OCI-LY1 (cell line): ENCODE results near the gene USP36.

Experiments
- CTCF ChIP-seq: fragments of 200-600 bp; sonication (generic), shearing (Covaris generic); IDR thresholded peaks from 2 replicates; pipeline ENCODE4 v1.5.1; 2017; ENCODE audit warnings: mild to moderate bottlenecking, antibody characterized with exemption, low read length, moderate library complexity, mixed read lengths
- EZH2 ChIP-seq: fragments of 200-600 bp; sonication (generic), shearing (Covaris generic); IDR thresholded peaks from 2 replicates; pipeline ENCODE4 v1.8.0; 2017; ENCODE audit warnings: borderline replicate concordance, mixed run types, mild to moderate bottlenecking, antibody characterized with exemption, low read length, moderate library complexity, mixed read lengths

- TF ChIP-seq CTCF: no peak
- no peak for TF ChIP-seq EZH2
These were observed 33.1 kb upstream of the USP36 start for GRCh38 chr17:78873519-78874340.
